Neutrophil (primary cell): ENCODE data around the gene RAD1.

Experiments
- H3K27ac ChIP-seq: fragments of 200-600 bp; sonication (generic); 2 replicates; pipeline ENCODE4 v1.5.1; 2016; ENCODE audit warnings: mild to moderate bottlenecking, moderate library complexity
- H3K27me3 ChIP-seq: fragments of 200-600 bp; sonication (generic); 2 replicates; pipeline ENCODE4 v1.6.0; 2016; ENCODE audit warnings: mild to moderate bottlenecking
- H3K36me3 ChIP-seq: fragments of 200-600 bp; sonication (generic); 2 replicates; pipeline ENCODE4 v1.5.1; 2017
- H3K4me1 ChIP-seq, 2 experiments: fragments of 200-600 bp in 1 of 2; sonication (generic) in 1 of 2; 1 replicate in 1 of 2; 2 replicates in 1 of 2; pipeline versions ENCODE4 v1.5.1 to v1.6.1; 2013 to 2016; ENCODE audit warnings: low read depth in 1 of 2, low read length in 1 of 2, mild to moderate bottlenecking in 1 of 2, moderate library complexity in 1 of 2; ENCODE audit not compliant: control insufficient read depth in 1 of 2, insufficient read depth in 1 of 2
- H3K4me3 ChIP-seq, 2 experiments: fragments of 200-600 bp in 1 of 2; sonication (generic) in 1 of 2; 1 replicate in 1 of 2; 2 replicates in 1 of 2; pipeline ENCODE4 v1.5.1; 2013 to 2016; ENCODE audit warnings: low read depth in 1 of 2, low read length in 1 of 2, mild to moderate bottlenecking in 1 of 2, moderate library complexity in 1 of 2
- H3K9me3 ChIP-seq: fragments of 200-600 bp; sonication (generic); 2 replicates; pipeline ENCODE4 v1.5.1; 2016
- CTCF ChIP-seq: fragments of 200-600 bp; sonication (generic); IDR thresholded peaks from 2 replicates; pipeline ENCODE4 v1.5.1; 2016; ENCODE audit warnings: antibody characterized with exemption

RAD1 gene, protein sequence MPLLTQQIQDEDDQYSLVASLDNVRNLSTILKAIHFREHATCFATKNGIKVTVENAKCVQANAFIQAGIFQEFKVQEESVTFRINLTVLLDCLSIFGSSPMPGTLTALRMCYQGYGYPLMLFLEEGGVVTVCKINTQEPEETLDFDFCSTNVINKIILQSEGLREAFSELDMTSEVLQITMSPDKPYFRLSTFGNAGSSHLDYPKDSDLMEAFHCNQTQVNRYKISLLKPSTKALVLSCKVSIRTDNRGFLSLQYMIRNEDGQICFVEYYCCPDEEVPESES

DNA sequence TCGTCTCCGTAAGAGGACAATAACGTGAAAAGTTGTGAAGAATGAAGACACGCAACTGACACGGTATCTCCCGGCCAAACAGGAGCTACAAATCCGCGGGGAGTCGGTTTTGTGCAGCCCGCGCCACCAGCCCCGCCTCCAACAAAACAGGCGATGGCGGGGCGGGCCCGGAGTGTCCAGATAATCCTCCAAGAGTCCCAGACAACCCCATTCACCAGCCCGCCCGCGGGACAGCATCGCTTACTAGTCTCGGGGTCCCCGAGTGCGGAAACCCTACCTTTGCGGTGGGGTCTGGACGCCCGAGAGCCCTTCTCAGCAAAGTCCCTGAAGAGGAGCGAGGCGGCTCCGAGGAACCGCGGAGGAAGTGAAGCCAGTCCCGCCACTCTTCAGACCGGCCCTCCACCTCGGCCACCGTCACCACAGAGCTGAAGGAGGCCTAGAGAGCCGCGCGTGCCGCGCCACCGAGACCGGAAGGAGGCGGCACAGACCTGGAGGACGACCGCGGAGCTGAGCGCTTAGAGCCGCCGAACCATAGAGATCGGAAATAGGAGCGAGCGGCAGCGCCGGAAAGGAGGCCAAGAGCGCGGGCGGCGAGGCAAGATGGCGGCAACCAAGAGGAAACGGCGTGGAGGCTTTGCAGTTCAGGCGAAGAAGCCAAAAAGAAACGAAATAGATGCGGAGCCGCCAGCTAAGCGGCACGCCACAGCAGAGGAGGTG is at the start of gene RAD1, which contains the start of gene BRIX1:
TSS of gene RAD1 (minus strand) at position 366 of the 717 bp plus-strand sequence. CDS start 612 bp downstream, outside the sequence.
TSS of gene BRIX1 (plus strand) at position 573 of the 717 bp plus-strand sequence. CDS start at position 601, 28 bp downstream.
- Histone ChIP-seq H3K4me1 (peaks cover 22 to 23% of the 10 kb centered on the region in 2 experiments), H3K9me3 (no peaks in the 10 kb centered on the region), H3K4me3 (peak within 1 kb of the TSS; percentile 80 to 86), H3K27me3 (no peaks in the 10 kb centered on the region), H3K36me3 (peaks cover 13% of the 10 kb centered on the region), H3K27ac (peak within 1 kb of the TSS; percentile 84)
- TF ChIP-seq CTCF, result peak; percentile 49

DNA sequence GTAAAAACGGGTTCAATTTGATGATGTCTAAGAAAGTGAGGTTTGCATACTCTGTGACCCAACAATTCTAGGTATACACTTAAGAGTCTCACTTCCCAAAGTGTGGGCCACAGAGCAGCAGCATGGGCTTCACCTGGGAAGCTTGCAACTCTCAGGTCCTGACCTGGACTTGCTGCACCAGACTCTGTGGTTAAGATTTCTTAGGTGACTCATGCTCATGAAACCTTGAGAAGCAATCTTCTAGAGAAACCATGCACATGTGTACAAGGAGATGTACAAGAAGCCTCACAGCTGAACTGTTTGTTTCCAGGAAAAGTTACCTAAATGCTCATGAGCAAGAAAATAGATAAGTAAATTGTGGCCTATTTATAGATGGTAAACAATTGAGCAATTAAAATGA is 44.0 kb upstream of the RAD1 start:
- H3K4me1 ChIP-seq, result no peaks in the 10 kb centered on the region
- H3K4me3 ChIP-seq, result no peak overlapping the region
- TF ChIP-seq CTCF, result no peak
- H3K9me3 ChIP-seq, result no peaks in the 10 kb centered on the region
- peaks cover 14% of the 10 kb centered on the region for H3K36me3 ChIP-seq
- H3K27me3 ChIP-seq, result no peaks in the 10 kb centered on the region
- H3K27ac ChIP-seq, result no peak overlapping the region

DNA sequence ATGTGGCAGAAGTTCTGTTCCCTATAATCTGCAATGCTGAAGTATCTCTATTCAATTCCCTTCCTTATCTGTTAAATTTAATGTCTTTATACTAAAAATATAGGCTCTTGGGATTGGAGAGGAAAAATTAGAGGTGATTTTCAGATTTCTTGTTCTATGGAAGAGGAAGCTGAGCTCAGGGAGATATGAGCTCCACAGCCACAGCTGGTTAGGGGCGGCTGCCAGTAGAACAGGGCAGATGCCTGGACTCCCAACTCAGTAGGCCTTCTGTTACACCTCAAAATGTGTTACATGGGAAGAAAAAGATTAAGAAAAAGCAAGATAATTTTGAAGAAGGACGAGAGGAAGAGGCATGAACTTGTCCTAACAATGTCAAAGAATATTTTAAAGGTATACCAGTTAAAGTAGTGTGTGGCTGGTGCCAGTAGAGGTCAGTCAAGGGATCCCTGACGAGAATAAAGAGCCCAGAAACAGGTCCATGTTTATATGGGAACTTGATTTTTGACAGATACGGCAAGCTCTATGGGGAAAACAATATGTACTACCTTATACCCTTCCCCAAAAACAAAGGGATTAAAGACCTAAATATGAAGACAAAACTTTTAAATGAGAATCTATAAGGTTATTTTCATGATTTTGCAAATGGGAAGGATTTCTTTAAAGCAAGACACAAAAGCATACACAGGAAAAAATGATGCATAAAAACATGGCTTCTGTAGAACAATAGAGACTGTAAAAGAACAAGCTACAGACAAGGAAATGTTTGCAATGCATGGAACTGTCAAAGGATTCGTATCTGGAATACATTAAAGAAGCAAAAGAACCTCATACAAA is 42.8 kb upstream of the RAD1 start:
- Histone ChIP-seq H3K9me3 (no peaks in the 10 kb centered on the region), H3K27me3 (no peaks in the 10 kb centered on the region), H3K4me1 (no peaks in the 10 kb centered on the region), H3K4me3 (no peak overlapping the region), H3K36me3 (peaks cover 25% of the 10 kb centered on the region), H3K27ac (no peak overlapping the region)
- no peak for TF ChIP-seq CTCF

DNA sequence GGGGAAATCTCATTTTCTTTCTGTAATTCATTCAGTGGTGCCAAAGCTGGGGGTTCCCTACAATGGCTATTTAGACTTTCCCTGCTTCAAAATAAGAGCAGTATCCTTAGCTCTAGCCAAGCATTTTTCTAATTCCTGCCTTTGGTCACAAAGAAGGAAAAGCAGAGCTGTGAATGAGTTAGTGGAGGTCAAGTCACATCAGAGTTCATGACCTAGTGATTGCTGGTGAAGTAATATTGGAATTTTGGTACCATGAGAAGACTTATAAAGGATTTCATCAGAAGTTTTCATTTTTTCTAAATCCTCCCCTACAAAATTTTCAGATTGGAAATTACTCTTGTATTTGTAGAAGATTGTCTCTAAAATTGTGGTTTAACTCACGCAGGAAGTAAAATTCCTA is 42.0 kb upstream of the RAD1 start:
- peaks cover 33% of the 10 kb centered on the region for H3K36me3 ChIP-seq

More for the DNA sequence above, 42.0 kb upstream of the RAD1 start:
- H3K9me3 ChIP-seq, result no peaks in the 10 kb centered on the region
- no peak overlapping the region for H3K27ac ChIP-seq
- no peaks in the 10 kb centered on the region for H3K4me1 ChIP-seq
- TF ChIP-seq CTCF, result no peak
- no peaks in the 10 kb centered on the region for H3K27me3 ChIP-seq
- H3K4me3 ChIP-seq, result no peak overlapping the region
